HG03045 (cell line): ENCODE measurements around the gene PPP1R14B.

Experiments used
- ATAC-seq: cut with Tn5 transposase; IDR thresholded peaks from one replicate; pipeline ENCODE4 v1.9.1; 2021; ENCODE audit warnings: mild to moderate bottlenecking, moderate library complexity; ENCODE audit not compliant: unreplicated experiment

The PPP1R14B gene

GRCh38 chr11:64247729-64248531 is 1.2 kb upstream of the PPP1R14B start:
- ATAC-seq = no peak

- ATAC-seq = peak; percentile 12
Measured at GRCh38 chr11:64246621-64246870, 197 bp downstream of the PPP1R14B start.

- ATAC-seq = no peak
Measured at GRCh38 chr11:64245797-64246620, 734 bp downstream of the PPP1R14B start.

- ATAC-seq = no peak
Measured at GRCh38 chr11:64245401-64245796, 1.3 kb downstream of the PPP1R14B start.

- no peak for ATAC-seq
Measured at GRCh38 chr11:64244966-64245365, 1.8 kb downstream of the PPP1R14B start.

- no peak for ATAC-seq
Measured at GRCh38 chr11:64244107-64244506, 2.6 kb downstream of the PPP1R14B start.

- ATAC-seq = no peak
Measured at GRCh38 chr11:64243236-64243854, 3.4 kb downstream of the PPP1R14B start.

GRCh38 chr11:64241491-64242374 is 5.0 kb downstream of the PPP1R14B start:
- ATAC-seq = peak; percentile 2

GRCh38 chr11:64241241-64241490 is 5.6 kb downstream of the PPP1R14B start:
- peak; percentile 64 for ATAC-seq

GRCh38 chr11:64240435-64241240 is 6.1 kb downstream of the PPP1R14B start, which contains the start of gene FKBP2:
TSS of gene FKBP2 (plus strand) at chr11:64241095. CDS start at chr11:64242388, 1,293 bp downstream.
- peak; percentile 49 for ATAC-seq

- ATAC-seq = no peak
Measured at GRCh38 chr11:64239662-64240434, 6.9 kb downstream of the PPP1R14B start.

- no peak for ATAC-seq
Measured at GRCh38 chr11:64238999-64239398, 7.7 kb downstream of the PPP1R14B start.

- ATAC-seq = no peak
Measured at GRCh38 chr11:64238076-64238475, 8.7 kb downstream of the PPP1R14B start.

GRCh38 chr11:64237484-64237951 is 9.2 kb downstream of the PPP1R14B start:
- ATAC-seq = no peak

- ATAC-seq = no peak
Measured at GRCh38 chr11:64235437-64236161, 11.1 kb downstream of the PPP1R14B start.

GRCh38 chr11:64234647-64235379 is 11.9 kb downstream of the PPP1R14B start:
- ATAC-seq = peak; percentile 19

GRCh38 chr11:64233913-64234586 is 12.7 kb downstream of the PPP1R14B start, which contains the start of gene VEGFB:
TSS of gene VEGFB (plus strand) at chr11:64234584. CDS start at chr11:64234834, 250 bp downstream.
- peak; percentile 41 for ATAC-seq
